ENCODE measurements around the gene DAGLA.
A peak's percentile ranks its signal among the peaks of the same experiment; 100 is the strongest.

DAGLA gene, protein sequence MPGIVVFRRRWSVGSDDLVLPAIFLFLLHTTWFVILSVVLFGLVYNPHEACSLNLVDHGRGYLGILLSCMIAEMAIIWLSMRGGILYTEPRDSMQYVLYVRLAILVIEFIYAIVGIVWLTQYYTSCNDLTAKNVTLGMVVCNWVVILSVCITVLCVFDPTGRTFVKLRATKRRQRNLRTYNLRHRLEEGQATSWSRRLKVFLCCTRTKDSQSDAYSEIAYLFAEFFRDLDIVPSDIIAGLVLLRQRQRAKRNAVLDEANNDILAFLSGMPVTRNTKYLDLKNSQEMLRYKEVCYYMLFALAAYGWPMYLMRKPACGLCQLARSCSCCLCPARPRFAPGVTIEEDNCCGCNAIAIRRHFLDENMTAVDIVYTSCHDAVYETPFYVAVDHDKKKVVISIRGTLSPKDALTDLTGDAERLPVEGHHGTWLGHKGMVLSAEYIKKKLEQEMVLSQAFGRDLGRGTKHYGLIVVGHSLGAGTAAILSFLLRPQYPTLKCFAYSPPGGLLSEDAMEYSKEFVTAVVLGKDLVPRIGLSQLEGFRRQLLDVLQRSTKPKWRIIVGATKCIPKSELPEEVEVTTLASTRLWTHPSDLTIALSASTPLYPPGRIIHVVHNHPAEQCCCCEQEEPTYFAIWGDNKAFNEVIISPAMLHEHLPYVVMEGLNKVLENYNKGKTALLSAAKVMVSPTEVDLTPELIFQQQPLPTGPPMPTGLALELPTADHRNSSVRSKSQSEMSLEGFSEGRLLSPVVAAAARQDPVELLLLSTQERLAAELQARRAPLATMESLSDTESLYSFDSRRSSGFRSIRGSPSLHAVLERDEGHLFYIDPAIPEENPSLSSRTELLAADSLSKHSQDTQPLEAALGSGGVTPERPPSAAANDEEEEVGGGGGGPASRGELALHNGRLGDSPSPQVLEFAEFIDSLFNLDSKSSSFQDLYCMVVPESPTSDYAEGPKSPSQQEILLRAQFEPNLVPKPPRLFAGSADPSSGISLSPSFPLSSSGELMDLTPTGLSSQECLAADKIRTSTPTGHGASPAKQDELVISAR

DNA sequence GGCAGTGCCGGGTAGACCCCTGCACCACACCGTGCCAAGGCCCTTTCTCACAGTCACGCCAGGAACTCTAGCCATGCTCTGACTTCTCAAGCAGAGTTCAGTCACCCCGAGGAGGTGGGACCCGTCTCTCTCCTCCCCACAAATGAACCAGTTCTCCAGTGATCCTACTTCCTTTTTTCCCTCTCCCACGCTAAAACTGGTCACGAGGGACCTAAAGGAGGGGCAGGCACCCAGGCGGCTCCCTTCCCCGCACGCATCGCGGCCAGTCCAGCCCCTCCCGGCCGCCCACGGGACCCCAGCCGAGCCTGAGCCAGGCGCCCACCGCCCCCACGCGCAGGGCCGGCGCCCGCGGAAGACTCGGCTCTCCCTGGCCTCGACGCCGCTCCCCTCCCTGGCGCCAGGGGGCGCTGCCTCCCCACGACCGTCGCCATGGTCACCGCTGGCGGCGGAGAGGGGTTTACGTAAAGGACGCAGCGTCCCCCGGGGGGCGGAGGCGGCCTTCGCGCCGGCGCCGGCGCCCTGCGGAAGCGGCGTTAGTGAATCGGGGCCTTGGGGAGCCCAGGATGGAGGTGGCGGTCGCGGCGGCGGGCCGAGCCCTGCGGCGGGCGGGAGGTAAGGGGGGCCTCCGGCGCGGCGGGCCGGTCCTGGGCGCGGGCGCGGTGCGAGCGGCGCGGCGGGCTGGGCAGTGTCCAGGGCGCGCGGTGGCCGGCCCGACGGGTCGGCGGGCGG lies at the start of gene DAGLA:
TSS of gene DAGLA (plus strand) at position 499 of the 729 bp plus-strand sequence. CDS start 39,765 bp downstream, outside the sequence.
- Histone ChIP-seq H3K27me3 (peaks cover 82% of the 10 kb centered on the region), H3K36me3 (no peaks in the 10 kb centered on the region), H3K27ac (no peak within 1 kb of the TSS)

DNA sequence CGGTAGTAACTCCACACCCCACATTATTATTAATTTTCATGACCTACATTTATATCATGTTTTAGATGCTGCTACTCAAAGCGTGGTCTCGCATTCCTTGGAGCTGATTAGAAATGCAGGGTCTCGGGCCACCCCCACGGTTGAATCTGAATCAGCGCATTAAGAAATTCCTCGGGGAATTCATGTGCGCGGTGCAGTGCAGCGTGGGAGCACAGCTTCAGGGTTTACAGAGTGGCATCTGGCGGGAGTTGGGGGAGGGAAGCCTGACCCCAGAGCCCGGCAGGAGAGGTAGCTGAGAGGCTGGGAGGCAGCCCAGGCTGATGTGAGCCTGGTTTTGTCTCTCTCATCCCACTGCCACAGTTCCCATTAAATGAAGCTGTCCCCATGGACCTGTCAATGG lies 48.1 kb upstream of the DAGLA start:
- no peak overlapping the region for H3K27ac ChIP-seq
- TF ChIP-seq, protein P1, sequence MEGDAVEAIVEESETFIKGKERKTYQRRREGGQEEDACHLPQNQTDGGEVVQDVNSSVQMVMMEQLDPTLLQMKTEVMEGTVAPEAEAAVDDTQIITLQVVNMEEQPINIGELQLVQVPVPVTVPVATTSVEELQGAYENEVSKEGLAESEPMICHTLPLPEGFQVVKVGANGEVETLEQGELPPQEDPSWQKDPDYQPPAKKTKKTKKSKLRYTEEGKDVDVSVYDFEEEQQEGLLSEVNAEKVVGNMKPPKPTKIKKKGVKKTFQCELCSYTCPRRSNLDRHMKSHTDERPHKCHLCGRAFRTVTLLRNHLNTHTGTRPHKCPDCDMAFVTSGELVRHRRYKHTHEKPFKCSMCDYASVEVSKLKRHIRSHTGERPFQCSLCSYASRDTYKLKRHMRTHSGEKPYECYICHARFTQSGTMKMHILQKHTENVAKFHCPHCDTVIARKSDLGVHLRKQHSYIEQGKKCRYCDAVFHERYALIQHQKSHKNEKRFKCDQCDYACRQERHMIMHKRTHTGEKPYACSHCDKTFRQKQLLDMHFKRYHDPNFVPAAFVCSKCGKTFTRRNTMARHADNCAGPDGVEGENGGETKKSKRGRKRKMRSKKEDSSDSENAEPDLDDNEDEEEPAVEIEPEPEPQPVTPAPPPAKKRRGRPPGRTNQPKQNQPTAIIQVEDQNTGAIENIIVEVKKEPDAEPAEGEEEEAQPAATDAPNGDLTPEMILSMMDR (IDR thresholded peaks at IDR 0.05), result no peak
- no peaks in the 10 kb centered on the region for H3K36me3 ChIP-seq
- no peaks in the 10 kb centered on the region for H3K4me1 ChIP-seq (ENCODE audit: control insufficient read depth in 1 of 2, insufficient read depth in 1 of 2, low read depth in 1 of 2, low read length in 1 of 2)
- no peak overlapping the region for H3K4me3 ChIP-seq (ENCODE audit: low read depth in 1 of 2, low read length in 1 of 2)
- H3K27me3 ChIP-seq, result peaks cover 29% of the 10 kb centered on the region
- H3K9me3 ChIP-seq, result no peaks in the 10 kb centered on the region

More for the DNA sequence above, at the start of gene DAGLA:
- H3K9me3 ChIP-seq, result no peaks in the 10 kb centered on the region
- H3K4me1 ChIP-seq (ENCODE audit: control insufficient read depth in 1 of 2, insufficient read depth in 1 of 2, low read depth in 1 of 2, low read length in 1 of 2), result peaks cover 0 to 5% of the 10 kb centered on the region in 2 experiments
- TF ChIP-seq, protein P1 (IDR thresholded peaks at IDR 0.05), result peak; percentile 76
- H3K4me3 ChIP-seq (ENCODE audit: low read depth in 1 of 2, low read length in 1 of 2), result peak within 1 kb of the TSS; percentile 20 to 46

DNA sequence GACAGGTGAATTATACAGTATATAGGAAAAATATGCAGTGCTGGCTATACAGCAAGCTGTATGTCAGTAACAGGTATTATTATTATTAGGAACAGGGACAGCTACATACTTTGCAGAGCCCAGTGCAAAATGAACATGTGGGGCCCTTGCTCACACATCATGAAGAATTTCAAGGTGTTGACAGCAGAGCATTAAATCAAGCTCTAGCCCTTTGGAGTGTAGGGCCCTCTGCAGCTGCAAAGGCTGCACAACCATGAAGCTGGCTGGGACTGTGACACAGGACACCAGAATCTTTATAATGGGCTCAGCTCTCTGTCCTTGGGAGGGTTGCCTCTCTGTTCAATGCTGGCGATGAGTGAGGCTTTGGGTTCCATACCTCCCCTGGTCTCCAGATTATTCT lies 44.9 kb upstream of the DAGLA start:
- no peaks in the 10 kb centered on the region for H3K36me3 ChIP-seq
- H3K4me1 ChIP-seq (ENCODE audit: control insufficient read depth in 1 of 2, insufficient read depth in 1 of 2, low read depth in 1 of 2, low read length in 1 of 2), result no peaks in the 10 kb centered on the region
- H3K27ac ChIP-seq, result no peak overlapping the region
- H3K9me3 ChIP-seq, result no peaks in the 10 kb centered on the region
- H3K27me3 ChIP-seq, result peaks cover 11% of the 10 kb centered on the region
- TF ChIP-seq, protein P1 (IDR thresholded peaks at IDR 0.05), result no peak
- H3K4me3 ChIP-seq (ENCODE audit: low read depth in 1 of 2, low read length in 1 of 2), result no peak overlapping the region

DNA sequence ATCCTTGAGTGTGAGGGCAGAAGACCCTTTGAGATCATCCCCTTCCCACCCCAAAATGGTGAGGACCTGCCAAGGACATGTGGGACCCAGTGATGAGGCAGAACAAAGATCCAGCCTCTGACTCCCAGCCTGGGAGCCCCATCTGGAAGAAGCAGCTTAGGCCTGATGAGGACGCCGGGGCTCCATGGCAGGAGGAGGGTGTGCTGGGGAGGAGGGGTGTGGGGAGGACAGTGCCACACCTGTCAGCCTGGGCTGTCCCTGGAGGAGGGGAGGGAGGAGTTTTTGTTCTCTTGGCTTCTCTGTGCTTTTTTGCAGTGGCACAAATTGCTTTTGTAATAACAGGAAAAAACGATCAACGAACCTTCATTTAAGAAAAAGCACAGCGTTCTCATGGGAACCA lies 44.4 kb upstream of the DAGLA start:
- Histone ChIP-seq H3K27me3 (peaks cover 11% of the 10 kb centered on the region), H3K36me3 (no peaks in the 10 kb centered on the region), H3K27ac (no peak overlapping the region), H3K4me1 (ENCODE audit: control insufficient read depth in 1 of 2, insufficient read depth in 1 of 2, low read depth in 1 of 2, low read length in 1 of 2) (no peaks in the 10 kb centered on the region), H3K4me3 (ENCODE audit: low read depth in 1 of 2, low read length in 1 of 2) (no peak overlapping the region), H3K9me3 (no peaks in the 10 kb centered on the region)
- TF ChIP-seq, protein P1 (IDR thresholded peaks at IDR 0.05), result no peak

DNA sequence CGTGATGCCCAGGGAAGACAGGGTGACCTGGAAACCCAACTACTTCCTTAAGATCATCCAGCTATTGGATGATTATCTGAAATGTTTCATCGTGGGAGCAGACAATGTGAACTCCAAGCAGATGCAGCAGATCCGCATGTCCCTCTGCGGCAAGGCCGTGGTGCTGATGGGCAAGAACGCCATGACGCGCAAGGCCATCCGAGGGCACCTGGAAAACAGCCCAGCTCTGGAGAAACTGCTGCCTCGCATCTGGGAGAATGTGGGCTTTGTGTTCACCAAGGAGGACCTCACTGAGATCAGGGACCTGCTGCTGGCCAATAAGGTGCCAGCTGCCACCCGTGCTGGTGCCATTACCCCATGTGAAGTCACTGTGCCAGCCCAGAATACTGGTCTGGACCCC lies 43.5 kb upstream of the DAGLA start:
- H3K4me1 ChIP-seq (ENCODE audit: control insufficient read depth in 1 of 2, insufficient read depth in 1 of 2, low read depth in 1 of 2, low read length in 1 of 2), result no peaks in the 10 kb centered on the region
- H3K27ac ChIP-seq, result no peak overlapping the region
- no peaks in the 10 kb centered on the region for H3K9me3 ChIP-seq
- H3K27me3 ChIP-seq, result peaks cover 11% of the 10 kb centered on the region
- TF ChIP-seq, protein P1 (IDR thresholded peaks at IDR 0.05), result no peak
- no peak overlapping the region for H3K4me3 ChIP-seq (ENCODE audit: low read depth in 1 of 2, low read length in 1 of 2)
- no peaks in the 10 kb centered on the region for H3K36me3 ChIP-seq

Data from neutrophil (primary cell).